ENCODE data around the gene NPHP1. TPM values are rescaled to one million over a fixed set of nuclear protein-coding genes. Genes with fewer than 3 reads are reported as not detected.

The NPHP1 gene
- total RNA-seq, 2 donors from 2014 or later: 0.56 to 1.3 TPM

GRCh38 chr2:110146945-110147332, 57.9 kb downstream of the NPHP1 start:
- ATAC-seq (no peak), DNase-seq (no peak)
- intact Hi-C loops (cut with DNase I, micrococcal nuclease): no loop called here

- intact Hi-C loops (cut with DNase I, micrococcal nuclease): no loop called here
- no peak for ATAC-seq
- DNase-seq: no peak
Observed at GRCh38 chr2:110146183-110146944, 58.4 kb downstream of the NPHP1 start.

DNA sequence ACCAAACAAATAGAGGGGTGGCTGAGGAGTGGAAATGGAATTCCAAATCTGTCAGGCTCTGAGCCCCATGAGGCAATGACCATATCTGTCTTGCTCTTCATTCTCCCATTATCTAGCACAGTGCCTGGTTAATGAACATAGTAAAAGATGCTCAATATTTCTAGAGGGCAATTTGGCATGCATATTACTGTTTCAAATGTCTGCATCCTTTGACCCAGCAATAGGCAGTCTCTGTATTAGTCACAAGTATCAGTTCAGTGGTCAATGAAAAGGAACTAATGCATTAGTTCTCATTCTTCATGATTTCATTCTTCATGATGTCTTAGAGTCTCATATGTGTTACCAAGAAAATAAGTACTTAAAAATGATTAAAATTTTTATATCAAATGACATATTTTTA, 60.8 kb downstream of the NPHP1 start:
- intact Hi-C loops (cut with DNase I, micrococcal nuclease): no loop called here
- no peak for ATAC-seq
- no peak for DNase-seq

- intact Hi-C loops (cut with DNase I, micrococcal nuclease): no loop called here
- ATAC-seq (no peak), DNase-seq (no peak)
Observed at GRCh38 chr2:110140401-110140800, 64.4 kb downstream of the NPHP1 start.

DNA sequence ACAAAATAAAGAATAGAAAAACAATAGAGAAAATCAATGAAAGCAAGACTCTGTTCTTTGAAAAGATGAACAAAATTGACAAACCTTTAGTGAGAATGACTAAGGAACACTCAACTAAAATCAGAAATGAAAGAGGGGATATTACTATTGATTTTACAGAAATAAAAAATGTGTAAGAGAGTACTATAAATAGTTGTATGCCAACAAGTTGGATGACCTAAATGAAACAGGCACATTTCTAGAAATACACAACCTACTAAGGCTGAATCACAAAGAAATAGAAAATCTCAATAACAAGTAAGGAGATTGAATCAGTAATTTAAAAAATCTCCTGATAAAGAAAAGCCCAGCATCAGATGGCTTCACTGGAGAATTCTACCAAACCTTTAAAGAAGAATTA, 70.8 kb downstream of the NPHP1 start:
- DNase-seq (no peak), ATAC-seq (no peak)
- intact Hi-C loops (cut with DNase I, micrococcal nuclease): no loop called here

DNA sequence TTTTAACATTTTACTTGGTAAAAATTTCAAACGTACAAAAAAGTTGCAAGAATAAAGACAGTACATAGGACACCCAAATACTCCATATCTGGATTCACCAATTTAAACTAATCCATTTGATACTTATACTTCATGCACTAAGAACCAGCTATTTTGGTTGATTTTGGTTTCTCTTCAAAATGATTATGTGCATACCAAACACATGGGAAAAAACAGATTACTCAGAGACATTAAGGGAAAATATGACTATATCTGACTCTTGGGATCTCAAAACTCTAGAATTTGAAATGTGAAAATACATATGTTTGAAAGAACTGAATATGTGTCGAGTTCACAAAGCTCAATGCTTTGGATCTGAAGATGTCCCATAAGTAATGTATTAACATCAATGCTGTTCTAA, 73.6 kb downstream of the NPHP1 start:
- intact Hi-C loops (cut with DNase I, micrococcal nuclease): no loop called here
- DNase-seq (no peak), ATAC-seq (no peak)

GRCh38 chr2:110130757-110131156, 74.1 kb downstream of the NPHP1 start:
- intact Hi-C loops (cut with DNase I, micrococcal nuclease): no loop called here
- DNase-seq (no peak), ATAC-seq (no peak)

- DNase-seq (no peak), ATAC-seq (no peak)
- intact Hi-C loops (cut with DNase I, micrococcal nuclease): no loop called here
Observed at GRCh38 chr2:110126906-110127305, 77.9 kb downstream of the NPHP1 start.

DNA sequence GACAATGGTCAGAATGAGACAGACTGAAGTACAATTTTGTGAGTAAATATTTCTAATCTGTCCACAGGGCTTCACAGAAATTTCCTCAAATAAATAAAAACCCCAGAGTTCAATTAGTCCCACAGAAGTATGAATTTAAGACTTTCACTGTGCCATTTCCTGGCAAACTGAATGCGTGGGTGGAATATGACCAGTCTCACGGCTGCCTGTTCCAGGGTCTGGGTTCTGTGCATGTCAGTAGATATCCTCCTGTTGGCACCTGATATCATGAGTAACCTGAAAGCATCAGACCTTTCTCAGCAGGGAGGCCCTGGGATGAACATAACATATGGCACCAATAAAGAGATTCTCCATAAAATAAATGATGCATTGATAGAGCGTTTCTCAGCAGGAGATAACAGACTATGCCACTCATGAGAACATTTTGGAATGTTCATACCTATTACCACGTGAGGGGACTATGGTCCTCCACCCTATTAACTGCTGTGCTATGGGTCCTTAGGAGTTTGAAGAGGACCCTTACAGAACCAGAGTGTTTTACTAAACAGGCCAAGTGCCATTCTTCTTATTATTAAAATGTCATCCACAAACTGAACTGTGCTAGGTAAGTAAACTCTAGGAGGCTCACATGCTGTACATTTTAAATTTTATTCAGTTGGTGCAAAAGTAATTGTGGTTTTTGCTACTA, 78.6 kb downstream of the NPHP1 start:
- no peak for ATAC-seq
- intact Hi-C loops (cut with DNase I, micrococcal nuclease): no loop called here

GRCh38 chr2:110124939-110125691, 79.7 kb downstream of the NPHP1 start:
- DNase-seq: no peak
- ATAC-seq: no peak
- intact Hi-C loops (cut with DNase I, micrococcal nuclease): no loop called here

More for the DNA sequence above, 78.6 kb downstream of the NPHP1 start:
- no peak for DNase-seq

DNA sequence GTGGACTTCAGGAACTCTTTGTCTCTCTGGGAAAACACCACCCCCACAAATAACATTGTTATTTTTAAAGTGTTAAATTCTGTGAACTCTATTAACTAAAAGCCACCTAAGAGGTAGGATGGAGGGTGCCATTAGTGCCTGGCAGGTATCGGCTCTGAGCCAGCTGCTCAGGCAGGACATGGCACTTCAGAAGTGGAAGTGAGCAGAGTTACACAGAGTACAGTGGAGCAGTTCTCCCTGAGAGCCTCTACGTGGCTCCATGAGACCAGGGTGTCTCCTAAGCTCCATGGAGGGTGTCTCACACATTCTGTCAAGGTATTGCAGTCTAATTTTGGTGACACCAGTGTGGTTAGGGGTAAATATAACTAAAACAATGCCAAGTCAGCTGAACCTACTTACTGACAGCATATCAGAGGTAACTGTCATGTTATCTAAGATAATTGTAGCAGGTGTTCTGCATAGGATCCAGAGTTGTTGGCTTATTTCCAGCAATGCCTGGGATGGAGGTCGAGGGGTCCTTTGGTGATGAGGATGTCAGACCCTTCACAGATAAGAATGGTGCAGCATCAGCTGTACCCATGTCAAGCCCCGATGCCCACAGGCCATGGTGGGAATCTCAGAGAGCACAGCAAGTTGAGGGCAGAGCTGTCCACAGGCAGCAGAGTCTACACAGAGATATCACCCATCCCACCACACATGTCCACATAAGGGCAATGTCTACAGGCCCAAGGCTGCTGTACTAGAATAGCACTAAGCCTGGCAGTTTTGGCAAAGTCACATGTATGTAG, 80.6 kb downstream of the NPHP1 start:
- ATAC-seq (no peak), DNase-seq (no peak)
- intact Hi-C loops (cut with DNase I, micrococcal nuclease): no loop called here

- intact Hi-C loops (cut with DNase I, micrococcal nuclease): no loop called here
- DNase-seq (no peak), ATAC-seq (no peak)
Observed at GRCh38 chr2:110121592-110121991, 83.2 kb downstream of the NPHP1 start.

GRCh38 chr2:110121052-110121334, 83.8 kb downstream of the NPHP1 start:
- DNase-seq (no peak), ATAC-seq (no peak)
- intact Hi-C loops (cut with DNase I, micrococcal nuclease): no loop called here

DNA sequence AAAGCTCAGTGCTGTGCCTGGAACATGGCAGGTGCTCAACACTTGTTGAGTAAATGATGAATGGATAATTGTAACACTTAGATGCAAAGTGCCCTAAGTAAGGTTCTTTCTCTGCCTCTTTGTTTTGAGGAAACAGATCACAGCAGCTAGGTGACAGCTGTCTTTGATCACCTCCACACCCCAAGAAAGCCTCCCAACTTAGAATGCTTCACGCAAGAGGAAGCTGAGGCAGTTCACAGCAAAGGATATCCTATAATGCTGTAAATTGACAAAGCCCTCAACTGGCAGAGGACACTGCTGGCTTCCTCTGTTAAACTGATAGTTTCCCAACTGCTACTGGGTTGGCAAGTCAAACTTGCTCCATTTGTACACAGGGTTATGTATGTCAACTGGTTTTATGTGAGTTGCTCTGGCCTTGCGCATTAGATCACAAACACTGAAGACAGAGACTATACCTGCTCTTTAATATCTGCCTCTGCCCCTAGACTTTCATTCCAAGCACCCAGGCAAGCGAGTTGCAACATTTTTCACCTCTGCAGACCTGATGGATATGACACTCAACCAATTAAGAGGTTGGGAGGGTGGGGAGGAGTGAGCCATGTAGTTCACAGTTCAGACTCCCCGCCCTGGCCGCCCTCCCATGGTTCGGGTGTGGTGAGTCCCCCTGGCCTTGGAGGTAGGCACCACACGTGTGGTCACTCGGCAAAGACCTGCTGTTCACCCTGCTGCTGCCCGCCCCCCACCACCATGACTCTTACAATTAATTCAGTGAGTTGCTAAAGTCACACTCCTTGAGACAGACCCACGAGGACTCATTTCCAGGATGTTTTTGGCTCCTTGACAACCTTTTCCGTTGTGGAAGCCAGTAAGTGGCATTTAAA, 84.4 kb downstream of the NPHP1 start:
- DNase-seq (no peak), ATAC-seq (peak; percentile 17)
- intact Hi-C loops (cut with DNase I, micrococcal nuclease): no loop called here

GRCh38 chr2:110116033-110116710, 88.6 kb downstream of the NPHP1 start:
- intact Hi-C loops (cut with DNase I, micrococcal nuclease): no loop called here
- ATAC-seq (peak; percentile 37), DNase-seq (peak; percentile 39 to 57)

- DNase-seq: peak; percentile 72 to 76
- intact Hi-C loops (cut with DNase I, micrococcal nuclease): no loop called here
Observed at GRCh38 chr2:110115291-110116032, 89.4 kb downstream of the NPHP1 start, which contains the start of gene MALL. MALL (minus strand) TSS chr2:110115822; CDS start chr2:110115792, 30 bp downstream.

GRCh38 chr2:110114831-110115255, 90.0 kb downstream of the NPHP1 start:
- ATAC-seq: peak; percentile 45
- intact Hi-C loops (cut with DNase I, micrococcal nuclease): no loop called here
- DNase-seq: peak in 1 of 2 donors; percentile 46

More at GRCh38 chr2:110115291-110116032, 89.4 kb downstream of the NPHP1 start, which contains the start of gene MALL:
- peak; percentile 75 for ATAC-seq
